KOPT-K1 (cell line): ENCODE measurements around the gene FCSK.

Source experiments
- H3K27ac ChIP-seq: fragments of 200-600 bp; sonication (generic); 2 replicates; pipeline ENCODE4 v1.5.1; 2016; ENCODE audit warnings: antibody characterized with exemption, mild to moderate bottlenecking, low read depth, low read length; ENCODE audit not compliant: poor library complexity, severe bottlenecking
- H3K36me3 ChIP-seq: fragments of 200-600 bp; sonication (generic); 2 replicates; pipeline ENCODE4 v1.5.1; 2017; ENCODE audit warnings: antibody characterized with exemption, mild to moderate bottlenecking, low read length, moderate library complexity; ENCODE audit not compliant: insufficient read depth
- H3K9me3 ChIP-seq: fragments of 200-600 bp; sonication (generic); 2 replicates; pipeline ENCODE4 v1.5.1; 2017; ENCODE audit warnings: antibody characterized with exemption, low read length, mild to moderate bottlenecking; ENCODE audit not compliant: insufficient read depth, poor library complexity, severe bottlenecking

FCSK gene

DNA sequence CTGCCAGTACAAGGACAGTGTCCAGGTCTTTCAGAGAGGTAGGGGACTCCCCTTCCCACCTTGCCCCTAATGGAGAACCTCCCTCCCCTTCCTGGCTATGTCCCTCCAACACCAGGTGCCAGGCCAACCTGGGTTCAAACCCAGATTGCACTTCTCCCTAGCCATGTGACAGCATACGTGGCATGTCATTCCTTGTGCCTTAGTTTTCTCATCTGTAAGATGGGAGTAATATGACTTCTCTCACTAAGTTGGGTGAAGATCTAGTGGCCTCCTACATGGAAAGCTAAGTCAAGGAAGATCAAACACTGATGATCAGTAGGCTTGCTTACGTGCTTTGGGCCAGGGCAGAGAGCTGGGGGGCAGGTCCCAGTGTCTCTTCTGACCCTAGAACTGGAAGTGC lies 8.8 kb downstream of the FCSK start:
- no peak overlapping the region for H3K27ac ChIP-seq
- peaks cover 6% of the 10 kb centered on the region; the same call in 1 of the 2 replicates for H3K36me3 ChIP-seq
- no peaks in the 10 kb centered on the region for H3K9me3 ChIP-seq

DNA sequence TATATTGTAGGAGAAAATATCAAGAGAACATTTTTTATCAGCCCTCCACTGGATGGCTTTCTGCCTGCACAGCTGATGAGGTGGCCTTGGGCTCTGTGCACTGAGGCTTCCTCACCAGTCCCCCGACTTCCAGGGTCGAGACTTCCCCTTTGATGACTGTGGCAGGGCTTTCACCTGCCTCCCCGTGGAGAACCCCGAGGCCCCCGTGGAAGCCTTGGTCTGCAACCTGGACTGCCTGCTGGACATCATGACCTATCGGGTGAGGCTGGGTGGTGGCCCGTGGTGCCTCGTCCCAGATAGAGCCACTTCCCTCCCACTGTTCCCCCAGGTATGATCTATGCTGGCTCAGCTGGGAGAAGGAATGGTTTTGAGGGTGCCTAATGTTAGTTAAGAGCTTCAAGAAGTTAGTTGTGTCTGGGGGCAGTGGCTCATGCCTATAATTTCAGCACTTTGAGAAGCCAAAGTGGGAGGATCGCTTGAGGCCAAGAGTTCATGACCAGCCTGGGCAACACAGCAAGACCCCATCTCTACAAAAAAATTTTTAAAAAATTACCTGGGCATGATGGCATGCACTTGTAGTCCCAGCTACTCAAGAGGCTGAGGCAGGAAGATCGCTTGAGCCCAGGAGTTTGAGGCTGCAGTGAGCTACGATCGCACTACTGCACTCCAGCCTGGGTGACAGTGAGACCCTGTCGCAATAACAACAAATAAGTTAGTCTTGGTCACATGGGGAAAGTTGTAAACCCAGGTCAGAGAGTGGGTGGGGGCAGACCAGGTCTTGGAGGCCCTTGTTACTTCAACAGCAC lies 11.8 kb downstream of the FCSK start:
- Histone ChIP-seq H3K9me3 (no peaks in the 10 kb centered on the region), H3K27ac (no peak overlapping the region), H3K36me3 (peaks cover 6% of the 10 kb centered on the region; the same call in 1 of the 2 replicates)

DNA sequence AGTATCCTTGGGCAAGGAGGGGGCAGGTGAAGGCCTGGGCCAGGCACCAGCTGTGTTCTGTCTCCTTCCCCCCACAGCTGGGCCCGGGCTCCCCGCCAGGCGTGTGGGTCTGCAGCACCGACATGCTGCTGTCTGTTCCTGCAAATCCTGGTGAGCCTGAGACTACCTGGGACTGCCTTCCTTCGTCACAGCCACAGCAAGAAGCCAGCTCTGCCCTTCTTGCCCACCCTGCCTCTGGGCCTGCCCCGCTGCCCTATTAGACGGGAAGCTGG lies 12.3 kb downstream of the FCSK start:
- no peak overlapping the region for H3K27ac ChIP-seq
- H3K9me3 ChIP-seq: no peaks in the 10 kb centered on the region
- peaks cover 6% of the 10 kb centered on the region; the same call in 1 of the 2 replicates for H3K36me3 ChIP-seq

DNA sequence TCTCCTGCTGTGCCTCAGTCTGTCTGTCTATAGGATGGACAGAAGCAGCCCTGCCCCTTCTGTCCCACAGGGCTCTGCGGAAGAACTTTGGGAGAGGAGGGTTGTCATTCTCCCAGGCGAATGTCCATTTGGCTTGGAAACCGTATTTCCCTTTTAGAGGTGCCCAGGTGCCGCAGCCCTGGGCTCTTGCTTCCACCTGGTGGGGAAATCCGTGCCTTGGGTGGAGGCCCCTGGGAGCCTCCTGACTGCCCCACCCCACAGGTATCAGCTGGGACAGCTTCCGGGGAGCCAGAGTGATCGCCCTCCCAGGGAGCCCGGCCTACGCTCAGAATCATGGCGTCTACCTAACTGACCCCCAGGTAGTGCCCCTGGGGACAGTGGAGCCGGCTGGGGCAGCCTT lies 12.7 kb downstream of the FCSK start:
- Histone ChIP-seq H3K36me3 (peaks cover 6% of the 10 kb centered on the region; the same call in 1 of the 2 replicates), H3K27ac (no peak overlapping the region), H3K9me3 (no peaks in the 10 kb centered on the region)

DNA sequence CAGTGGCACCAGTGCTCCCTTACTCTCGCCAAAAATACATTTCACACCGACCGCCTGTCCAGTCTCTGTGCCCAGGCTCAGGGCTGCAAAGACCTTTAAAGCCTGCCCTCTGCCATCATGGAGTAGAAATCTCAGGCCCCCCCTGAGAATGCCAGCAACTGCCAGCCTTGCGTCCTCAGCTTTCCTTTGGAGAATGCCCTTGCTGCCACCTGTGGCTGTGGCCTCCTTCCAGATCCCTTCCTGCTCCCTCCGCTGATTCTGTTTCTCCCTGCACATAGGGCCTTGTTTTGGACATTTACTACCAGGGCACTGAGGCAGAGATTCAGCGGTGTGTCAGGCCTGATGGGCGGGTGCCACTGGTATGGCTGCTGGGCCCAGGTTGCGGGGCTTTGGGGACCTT lies 13.2 kb downstream of the FCSK start:
- no peaks in the 10 kb centered on the region for H3K9me3 ChIP-seq
- peaks cover 6% of the 10 kb centered on the region; the same call in 1 of the 2 replicates for H3K36me3 ChIP-seq
- H3K27ac ChIP-seq: no peak overlapping the region

DNA sequence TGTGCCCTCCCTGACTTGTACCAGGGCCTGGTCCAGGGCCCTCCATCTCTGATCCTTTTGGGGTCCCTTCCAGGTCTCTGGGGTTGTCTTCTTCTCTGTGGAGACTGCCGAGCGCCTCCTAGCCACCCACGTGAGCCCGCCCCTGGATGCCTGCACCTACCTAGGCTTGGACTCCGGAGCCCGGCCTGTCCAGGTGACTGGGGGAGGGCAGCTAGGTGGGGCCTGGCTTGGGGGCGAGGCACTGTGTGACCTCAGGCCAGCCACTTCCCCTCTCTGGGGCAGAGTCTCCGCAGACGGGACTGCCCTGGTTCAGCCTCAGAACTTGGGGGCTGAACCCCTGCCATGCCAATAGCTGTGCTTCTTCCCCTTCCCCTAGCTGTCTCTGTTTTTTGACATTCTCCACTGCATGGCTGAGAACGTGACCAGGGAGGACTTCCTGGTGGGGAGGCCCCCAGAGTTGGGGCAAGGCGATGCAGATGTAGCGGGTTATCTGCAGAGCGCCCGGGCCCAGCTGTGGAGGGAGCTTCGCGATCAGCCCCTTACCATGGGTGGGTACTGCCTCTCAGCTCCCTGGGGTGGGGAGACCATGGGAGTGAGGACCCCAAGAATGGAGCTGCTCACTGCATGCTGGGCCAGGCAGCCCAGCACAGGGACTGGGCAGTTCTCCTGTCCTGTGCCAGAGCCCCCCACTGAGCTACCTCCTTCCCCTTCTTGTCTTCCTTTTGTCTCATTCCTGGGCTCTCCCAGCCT lies 14.6 kb downstream of the FCSK start:
- Histone ChIP-seq H3K36me3 (peaks cover 1% of the 10 kb centered on the region; the same call in 1 of the 2 replicates), H3K27ac (no peak overlapping the region), H3K9me3 (no peaks in the 10 kb centered on the region)

DNA sequence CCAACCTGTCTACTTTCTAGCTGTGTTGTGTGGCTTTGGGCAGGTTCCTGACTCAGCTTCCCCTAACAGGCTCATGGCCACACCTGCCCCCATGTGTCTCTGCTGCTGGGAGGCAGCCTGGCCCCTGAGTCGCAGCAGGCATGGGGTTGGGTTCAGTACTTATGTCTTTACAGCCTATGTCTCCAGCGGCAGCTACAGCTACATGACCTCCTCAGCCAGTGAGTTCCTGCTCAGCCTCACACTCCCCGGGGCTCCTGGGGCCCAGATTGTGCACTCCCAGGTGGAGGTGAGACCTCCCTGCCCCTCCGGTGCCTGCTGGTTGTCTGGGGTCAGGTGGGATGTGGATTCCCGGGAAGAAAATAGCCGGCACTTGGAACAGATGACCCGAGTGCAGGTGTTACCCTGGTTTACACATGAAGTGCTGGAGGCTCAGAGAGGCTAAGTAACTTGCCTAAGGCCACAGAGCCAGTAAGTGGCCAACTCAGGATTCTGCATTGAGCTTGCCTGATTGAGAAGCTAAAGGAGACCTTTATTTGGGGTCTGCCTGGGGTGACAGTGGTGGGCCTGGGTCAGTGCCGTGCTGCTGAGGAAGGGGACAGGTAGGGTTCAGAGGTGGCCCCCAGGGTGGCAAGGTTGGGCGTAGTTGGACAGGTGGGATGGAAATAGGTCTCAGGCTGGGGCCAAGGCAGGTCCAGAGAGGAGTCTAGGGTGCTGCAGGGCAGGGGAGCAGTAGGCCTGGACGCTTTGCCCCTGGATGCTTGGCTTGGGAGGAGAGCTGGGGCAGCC lies 15.9 kb downstream of the FCSK start:
- H3K27ac ChIP-seq: no peak overlapping the region
- no peaks in the 10 kb centered on the region; the same call in 1 of the 2 replicates for H3K36me3 ChIP-seq
- no peaks in the 10 kb centered on the region for H3K9me3 ChIP-seq

DNA sequence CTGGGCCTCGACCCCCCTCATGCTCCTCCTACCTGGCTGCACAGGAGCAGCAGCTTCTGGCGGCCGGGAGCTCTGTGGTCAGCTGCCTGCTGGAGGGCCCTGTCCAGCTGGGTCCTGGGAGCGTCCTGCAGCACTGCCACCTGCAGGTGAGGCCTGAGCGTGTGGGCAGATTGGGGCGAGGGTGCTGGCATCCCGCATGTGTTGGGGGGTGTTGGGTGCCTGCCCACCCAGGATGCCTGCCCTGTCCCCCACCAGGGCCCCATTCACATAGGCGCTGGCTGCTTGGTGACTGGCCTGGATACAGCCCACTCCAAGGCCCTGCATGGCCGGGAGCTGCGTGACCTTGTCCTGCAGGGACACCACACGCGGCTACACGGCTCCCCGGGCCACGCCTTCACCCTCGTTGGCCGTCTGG lies 16.5 kb downstream of the FCSK start:
- no peak overlapping the region for H3K27ac ChIP-seq
- H3K36me3 ChIP-seq: no peaks in the 10 kb centered on the region; the same call in 1 of the 2 replicates
- H3K9me3 ChIP-seq: no peaks in the 10 kb centered on the region

DNA sequence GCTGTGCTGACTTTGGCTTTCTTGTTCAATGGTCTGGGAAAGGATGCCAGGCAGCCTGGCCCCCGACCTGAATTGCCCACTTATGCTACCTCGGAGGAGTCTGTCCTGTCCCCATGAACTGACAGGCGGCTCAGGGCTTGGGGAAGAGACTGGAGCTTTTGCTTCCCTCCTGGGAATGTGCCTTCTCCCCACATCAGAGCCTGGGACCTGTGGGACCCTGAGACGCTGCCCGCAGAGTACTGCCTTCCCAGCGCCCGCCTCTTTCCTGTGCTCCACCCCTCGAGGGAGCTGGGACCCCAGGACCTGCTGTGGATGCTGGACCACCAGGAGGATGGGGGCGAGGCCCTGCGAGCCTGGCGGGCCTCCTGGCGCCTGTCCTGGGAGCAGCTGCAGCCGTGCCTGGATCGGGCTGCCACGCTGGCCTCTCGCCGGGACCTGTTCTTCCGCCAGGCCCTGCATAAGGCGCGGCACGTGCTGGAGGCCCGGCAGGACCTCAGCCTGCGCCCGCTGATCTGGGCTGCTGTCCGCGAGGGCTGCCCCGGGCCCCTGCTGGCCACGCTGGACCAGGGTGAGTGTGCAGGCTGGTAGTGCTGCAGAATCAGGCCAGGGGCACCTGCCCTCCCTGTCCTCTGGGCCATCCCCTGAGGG lies 18.5 kb downstream of the FCSK start:
- Histone ChIP-seq H3K36me3 (no peaks in the 10 kb centered on the region; the same call in 1 of the 2 replicates), H3K27ac (no peak overlapping the region), H3K9me3 (no peaks in the 10 kb centered on the region)

DNA sequence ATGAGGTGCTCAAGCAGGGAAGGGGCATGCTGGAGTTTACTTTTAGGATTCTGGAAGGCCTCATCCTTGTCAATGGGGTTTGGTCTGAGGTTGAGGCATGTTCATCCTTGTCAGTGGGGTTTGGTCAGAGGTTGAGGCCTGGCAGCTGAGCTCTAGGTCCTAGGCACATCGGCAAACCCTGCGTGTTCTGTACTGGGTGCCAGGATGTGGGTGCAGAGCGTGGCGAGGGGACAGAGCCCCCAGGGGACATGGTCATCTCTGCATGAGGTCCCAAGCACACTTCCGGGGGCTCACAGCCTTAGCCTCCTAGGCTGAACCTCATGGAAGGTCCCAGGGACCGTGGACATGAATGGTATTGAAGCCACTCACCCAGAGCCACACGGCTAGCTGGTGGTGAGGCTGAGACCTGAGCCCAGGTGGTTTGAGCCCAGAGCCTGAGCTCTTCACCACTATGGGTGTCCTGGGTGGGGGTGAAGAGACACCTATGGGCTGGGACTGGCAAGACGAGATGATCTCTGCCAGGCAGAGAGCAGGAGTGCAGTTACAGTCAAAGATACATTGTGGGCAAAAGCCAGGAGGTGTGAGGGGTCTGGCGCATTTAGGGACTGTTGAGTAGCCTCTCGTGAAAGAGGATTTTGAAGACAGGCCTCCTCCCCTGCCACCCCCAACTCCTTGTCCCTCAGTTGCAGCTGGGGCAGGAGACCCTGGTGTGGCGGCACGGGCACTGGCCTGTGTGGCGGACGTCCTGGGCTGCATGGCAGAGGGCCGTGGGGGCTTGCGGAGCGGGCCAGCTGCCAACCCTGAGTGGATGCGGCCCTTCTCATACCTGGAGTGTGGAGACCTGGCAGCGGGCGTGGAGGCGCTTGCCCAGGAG lies 19.3 kb downstream of the FCSK start:
- H3K27ac ChIP-seq: no peak overlapping the region
- H3K36me3 ChIP-seq: peaks cover 2% of the 10 kb centered on the region; the same call in 1 of the 2 replicates
- no peaks in the 10 kb centered on the region for H3K9me3 ChIP-seq

DNA sequence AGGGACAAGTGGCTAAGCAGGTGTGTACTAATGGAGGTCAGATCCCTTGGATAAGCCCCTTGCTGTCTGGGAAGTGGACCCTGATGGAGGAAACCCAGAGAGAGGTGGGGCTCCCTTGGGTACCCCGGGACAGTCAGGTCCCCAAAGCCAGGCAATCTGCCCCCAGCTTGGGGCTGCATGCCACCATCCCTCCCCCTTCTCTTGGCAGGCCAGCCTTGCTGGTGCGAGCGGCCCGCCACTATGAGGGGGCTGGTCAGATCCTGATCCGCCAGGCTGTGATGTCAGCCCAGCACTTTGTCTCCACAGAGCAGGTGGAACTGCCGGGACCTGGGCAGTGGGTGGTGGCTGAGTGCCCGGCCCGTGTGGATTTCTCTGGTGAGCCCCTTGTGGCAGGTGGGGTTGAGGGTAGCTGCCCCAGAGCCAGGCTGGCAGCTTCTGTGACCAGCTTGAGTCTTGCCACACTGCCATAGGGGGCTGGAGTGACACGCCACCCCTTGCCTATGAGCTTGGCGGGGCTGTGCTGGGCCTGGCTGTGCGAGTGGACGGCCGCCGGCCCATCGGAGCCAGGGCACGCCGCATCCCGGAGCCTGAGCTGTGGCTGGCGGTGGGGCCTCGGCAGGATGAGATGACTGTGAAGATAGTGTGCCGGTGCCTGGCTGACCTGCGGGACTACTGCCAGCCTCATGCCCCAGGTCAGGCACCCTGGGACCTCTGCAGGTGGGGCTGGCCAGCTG lies 20.1 kb downstream of the FCSK start:
- H3K27ac ChIP-seq: no peak overlapping the region
- peaks cover 10% of the 10 kb centered on the region for H3K36me3 ChIP-seq
- H3K9me3 ChIP-seq: no peaks in the 10 kb centered on the region

DNA sequence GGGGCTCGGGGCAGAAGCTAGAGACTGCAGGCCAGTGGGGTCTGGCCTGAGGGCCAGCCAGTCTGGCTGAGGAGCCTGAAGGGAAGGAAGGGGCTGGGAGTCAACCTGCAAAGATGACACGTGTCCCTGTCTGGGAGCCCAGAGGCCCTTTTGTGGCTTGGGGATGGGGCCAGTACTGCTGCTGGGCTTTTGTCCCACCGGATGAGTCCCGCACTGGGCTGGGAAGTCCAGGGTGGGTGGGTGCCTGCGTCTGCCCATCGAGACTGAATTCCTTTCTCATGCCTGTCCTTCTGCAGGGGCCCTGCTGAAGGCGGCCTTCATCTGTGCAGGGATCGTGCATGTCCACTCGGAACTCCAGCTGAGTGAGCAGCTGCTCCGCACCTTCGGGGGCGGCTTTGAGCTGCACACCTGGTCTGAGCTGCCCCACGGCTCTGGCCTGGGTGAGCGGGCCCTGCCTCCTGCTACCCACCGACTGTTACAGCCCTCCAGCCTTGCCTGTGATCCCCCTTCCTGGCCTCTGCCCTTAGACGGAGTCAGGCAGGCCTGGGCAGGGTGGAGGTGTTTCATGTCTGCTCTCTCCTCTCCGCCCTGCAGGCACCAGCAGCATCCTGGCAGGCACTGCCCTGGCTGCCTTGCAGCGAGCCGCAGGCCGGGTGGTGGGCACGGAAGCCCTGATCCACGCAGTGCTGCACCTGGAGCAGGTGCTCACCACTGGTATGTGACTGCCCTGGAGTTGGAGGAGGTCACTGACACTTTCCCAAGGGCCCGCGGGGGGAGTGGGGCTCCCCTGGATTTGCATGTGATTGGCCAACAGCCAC lies 20.9 kb downstream of the FCSK start:
- no peak overlapping the region for H3K27ac ChIP-seq

More for the DNA sequence above, 20.9 kb downstream of the FCSK start:
- Histone ChIP-seq H3K36me3 (peaks cover 18% of the 10 kb centered on the region), H3K9me3 (no peaks in the 10 kb centered on the region)
